NCI-H2107 treated with DMSO at 0.1 percent for 48 hours (cell line): Measurements from ENCODE around the gene CPNE9.

Experiments
- DNase-seq: peaks from one replicate; lab custom pipeline; 2025; ENCODE audit not compliant: unreplicated experiment; lab: John Stamatoyannopoulos, UW

Gene CPNE9

DNA sequence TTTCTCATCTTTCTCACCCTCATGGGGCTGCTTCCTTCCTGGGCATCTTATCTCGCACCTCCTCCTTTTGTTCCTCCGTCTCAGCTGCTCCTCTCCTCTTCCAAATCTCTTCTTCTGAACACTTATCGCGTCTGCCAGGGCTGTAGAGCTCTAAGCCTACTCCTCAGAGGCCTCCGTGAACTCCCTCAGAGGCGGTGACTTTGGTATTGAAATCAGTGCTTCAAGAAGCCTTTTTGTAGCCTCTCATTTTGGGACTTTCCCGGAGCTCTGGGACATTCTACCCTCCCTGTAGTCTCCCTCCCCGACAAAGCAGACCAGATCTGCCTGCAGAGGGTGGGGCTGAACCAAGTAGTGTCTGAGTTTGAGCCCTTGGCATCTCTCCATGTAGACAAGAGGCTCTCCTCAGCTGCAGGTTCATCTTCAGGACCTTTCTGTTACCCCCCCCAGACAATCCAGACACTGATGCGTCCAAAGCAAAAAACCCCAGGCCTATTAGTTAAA, 17.5 kb upstream of the CPNE9 start:
- no peak for DNase-seq

DNA sequence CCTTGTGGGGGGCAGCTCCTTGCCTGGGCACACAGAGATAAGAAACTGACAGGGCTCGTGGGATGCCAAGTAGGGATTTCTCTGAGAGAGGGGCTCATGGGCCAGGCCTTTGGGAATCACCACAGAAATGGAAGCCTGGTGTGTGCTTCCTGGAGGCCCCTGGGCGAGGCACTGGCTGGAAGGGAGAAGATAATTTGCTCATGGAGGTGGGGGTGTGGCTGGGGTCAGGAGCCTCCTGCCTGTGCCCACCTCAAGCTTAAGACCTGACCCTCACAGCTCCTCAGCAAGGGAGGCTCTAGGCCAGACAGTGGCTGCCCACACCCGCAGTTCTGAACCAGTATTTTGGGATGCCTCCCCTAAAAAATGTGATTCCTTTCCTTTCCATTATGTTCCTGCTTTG, 16.9 kb upstream of the CPNE9 start:
- no peak for DNase-seq

DNA sequence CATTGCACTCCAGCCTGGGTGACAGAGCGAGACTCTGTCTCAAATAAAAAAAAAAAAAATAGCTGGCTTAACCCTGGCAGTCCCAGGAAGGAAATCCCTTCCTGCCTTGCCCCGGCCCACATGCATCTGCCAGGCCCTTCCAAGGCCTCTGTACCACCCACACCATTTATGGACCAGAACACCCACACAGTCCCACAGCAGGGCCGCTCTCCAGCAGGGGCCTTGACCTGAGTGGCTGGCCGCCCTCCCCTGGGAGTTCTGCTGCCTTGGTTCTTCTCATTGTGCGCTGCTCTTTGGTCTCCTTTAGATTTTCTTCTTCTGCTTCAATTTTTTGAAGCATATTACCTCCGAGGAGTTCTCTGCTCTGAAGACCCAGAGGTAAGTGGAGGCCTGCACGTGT, 16.1 kb upstream of the CPNE9 start:
- DNase-seq: no peak

DNA sequence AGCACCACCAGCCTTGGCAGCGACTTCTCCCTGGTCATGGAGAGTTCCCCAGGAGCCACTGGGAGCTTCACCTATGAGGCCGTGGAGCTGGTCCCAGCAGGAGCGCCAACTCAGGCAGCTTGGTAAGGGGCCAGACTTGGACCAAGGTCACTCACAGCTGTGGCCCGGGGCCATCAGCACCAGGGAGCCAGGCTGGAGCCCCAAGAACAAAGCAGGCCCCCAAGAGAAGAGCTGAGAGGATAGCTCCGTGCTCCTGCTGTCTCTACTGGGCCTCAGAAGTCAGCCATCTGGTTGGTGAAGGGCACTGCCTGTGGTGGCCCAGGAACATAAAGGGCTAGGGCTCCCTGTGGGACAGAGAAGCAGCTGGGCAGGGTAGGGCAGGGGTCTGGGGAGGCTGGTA, 14.7 kb upstream of the CPNE9 start:
- DNase-seq: no peak

DNA sequence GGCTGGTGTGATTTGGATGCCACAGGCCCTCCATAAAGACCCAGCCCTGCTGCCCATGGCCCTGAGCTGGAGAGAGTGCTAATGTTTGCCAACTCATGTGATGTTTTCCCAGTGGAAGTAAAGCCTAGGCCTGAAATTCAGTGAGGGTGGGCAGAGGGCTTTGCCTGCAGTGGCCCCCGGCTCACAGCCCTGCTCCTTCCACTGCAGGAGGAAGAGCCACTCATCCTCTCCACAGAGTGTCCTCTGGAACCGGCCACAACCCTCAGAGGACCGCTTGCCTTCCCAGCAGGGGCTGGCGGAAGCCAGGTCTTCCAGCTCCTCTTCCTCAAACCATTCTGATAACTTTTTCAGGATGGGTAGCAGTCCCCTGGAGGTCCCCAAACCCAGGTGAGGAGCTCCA, 13.9 kb upstream of the CPNE9 start:
- no peak for DNase-seq

DNA sequence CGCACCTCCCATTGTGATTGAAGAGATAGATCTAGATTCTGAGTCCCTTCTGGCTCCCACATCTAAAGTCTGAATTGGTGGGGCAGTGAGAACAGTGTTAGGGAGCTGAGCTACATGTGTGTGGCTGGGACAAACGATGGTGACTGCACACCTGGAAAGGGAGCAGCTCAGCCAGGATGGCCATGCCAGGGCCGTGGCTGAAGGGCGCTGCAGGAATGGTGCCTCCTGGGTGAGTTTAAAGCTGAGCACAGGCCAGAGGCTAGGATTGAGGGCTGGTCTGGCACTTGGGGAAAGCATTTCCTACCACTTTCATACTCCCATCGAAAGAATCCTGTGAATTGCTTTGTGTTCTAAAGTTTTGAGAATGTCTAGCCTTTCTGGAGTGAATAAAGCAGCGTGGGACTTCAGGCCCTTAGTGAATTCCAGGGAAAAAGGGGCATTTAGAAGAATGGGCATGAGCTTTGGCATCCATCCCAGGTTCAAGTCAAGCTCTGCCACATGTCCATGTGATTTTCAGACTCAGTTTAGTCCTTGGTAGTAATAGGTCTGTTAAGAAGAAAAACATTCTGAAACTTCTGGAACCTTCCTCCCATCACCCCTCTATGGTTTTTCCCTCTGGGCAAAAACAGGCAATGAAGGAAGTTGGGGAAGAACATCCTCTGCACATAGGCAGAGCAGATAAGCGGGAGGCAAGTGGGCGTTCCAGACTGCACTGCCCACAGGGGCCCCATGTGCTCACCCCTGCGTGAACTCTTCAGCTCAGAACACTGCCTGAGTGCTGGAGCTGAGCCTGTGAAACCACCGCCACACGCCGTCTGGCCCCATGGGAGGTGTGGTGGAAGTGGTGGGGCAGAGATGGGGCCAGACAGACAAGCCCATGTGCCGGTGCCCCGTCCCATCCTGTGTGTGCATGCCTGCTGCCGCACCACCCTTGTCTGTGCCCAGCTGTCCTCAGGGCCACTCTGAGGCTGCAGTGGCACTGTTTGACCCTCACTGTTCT, 12.9 kb upstream of the CPNE9 start:
- no peak for DNase-seq

DNA sequence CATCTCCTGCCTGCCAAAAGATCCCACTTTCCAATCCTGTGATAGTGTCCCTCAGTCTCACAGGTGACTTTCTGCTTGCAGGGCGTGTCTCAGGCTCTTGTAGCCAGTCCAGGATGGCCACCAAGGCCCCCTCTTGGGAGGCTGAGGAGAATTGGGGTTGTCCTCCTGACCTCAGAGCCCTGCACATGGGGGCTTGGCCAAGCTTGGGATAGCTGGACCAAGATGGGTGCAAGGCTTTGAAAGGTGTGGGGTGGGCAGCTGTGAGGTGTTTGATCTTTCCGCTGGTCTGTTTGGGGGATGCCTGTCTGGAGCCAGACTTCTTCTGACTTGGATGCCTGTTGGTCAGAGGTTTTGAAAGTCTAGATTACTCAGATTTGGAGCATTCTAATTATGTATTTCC, 12.0 kb upstream of the CPNE9 start:
- DNase-seq: no peak

DNA sequence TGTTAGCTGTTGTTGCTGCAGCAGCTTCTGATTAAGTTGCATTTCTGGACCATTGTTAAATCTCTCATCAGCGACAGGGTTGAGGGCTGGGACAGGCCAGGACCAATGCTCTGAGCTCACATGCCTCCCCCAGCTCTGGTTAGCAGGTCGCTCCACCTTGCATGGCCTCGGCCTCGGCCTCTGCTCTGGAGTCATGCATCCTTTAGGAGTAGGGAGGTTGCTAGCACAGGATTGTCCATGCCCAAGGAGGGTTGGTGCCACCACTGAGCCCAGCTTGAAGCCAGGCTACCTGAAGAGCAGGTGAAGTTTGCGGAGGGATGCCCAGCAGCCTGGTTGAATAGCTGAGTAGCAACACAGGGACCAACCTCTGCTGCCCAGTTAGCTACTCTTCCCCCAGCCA, 11.2 kb upstream of the CPNE9 start:
- no peak for DNase-seq

DNA sequence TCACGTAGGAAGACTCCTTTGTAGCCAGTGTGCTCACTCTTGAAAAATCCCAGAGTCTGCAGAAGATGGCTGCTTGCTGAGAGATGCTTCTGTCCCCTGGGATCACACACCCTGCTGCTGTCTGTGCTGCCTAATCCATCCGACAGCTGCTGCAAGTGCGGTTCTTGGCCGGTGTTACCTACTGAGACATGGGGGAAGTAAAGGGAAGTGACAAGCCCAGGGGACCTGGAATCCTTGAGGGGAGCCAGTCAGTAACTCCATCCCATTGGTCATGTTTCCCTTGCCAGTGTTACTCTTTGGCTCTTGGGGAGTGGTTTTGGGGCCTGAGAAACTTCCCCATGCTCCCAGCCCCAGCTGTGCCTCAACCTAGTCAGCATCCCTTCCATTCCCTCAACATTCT, 8.3 kb upstream of the CPNE9 start:
- no peak for DNase-seq

DNA sequence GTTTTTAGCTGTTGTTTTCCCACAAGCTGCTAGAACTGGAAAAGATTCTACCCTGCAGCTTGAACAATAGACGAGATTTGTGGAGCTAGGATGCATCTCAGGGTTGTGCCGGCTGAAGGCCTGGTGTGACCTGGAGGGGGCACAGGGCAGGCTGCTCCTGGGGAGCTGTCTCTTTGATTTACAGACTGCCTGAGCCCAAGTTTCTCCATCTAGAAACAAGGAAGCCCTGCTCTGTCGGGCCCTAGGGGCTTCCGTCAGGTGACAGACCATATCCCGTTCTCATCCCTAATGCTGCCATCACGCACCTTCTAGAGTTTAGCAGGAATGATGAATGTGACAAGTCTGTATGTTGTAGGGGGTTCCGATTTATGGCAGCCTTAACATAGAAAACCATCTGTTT, 7.9 kb upstream of the CPNE9 start:
- DNase-seq: no peak

GRCh38 chr3:9696480-9697220, 7.0 kb upstream of the CPNE9 start:
- DNase-seq: no peak

DNA sequence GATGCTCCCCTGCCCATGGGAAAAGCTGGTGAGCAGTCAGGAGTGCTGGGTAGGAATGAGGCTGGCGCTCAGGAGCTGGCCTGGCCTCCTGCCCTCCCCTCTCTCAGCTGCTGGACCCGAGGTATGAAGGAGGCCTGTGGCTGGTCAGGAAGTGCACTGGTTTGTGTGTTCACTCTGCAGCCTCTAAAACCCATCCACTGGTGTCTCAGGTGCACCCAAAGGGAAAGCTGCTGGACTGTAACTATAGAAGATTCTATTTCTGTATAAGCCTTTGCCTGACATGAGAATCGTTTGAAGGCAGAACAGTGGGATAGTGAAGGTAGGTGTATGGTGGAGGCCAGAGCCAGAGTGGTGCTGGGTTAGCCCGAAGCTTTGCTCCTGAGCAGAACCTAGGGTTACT, 5.7 kb upstream of the CPNE9 start:
- DNase-seq: no peak

DNA sequence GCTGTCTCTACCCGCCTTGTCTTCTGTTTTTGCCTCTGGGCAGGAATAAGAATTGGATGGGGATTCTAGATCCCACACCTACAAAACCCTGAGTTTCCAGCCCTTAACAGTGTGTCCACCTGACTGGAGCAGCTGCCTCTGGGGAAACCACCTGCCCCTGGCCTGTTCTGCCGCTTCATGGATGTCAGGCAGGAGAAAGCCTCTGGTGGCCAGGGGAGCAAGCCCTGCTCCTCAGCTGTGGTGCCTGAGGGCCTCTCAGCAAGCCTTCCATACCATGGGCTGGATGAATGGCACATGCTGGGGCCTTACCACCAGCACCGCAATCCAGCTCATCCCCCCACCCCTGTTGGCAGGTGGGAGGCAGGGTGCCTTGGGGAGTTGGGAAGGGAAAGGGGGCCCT, 5.3 kb upstream of the CPNE9 start:
- no peak for DNase-seq

- no peak for DNase-seq
These were observed 3.1 kb upstream of the CPNE9 start for GRCh38 chr3:9700536-9700935.

DNA sequence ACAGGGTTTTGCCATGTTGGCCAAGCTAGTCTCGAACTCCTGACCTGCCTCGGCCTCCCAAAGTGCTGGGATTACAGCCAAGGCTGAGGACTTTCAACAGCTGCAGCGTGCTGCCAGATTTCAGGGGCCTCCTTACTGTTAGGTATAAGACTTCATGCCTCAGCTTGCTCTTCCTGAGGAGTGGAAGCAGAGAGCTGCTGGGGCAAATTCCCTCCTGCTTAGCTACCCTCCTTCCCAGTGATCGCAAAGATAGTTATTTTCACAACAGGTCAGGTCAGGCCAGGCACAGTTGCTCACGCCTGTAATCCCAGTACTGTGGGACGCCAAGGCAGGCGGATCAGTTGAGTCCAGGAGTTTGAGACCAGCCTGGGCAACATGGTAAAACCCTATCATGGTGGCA, 2.6 kb upstream of the CPNE9 start:
- no peak for DNase-seq

GRCh38 chr3:9701711-9702110, 1.9 kb upstream of the CPNE9 start:
- no peak for DNase-seq

- no peak for DNase-seq
These were observed 393 bp upstream of the CPNE9 start for GRCh38 chr3:9703240-9703639.

GRCh38 chr3:9704347-9705322, 1.0 kb downstream of the CPNE9 start:
- no peak for DNase-seq

- DNase-seq: no peak
These were observed 6.6 kb downstream of the CPNE9 start for GRCh38 chr3:9710174-9710739.

DNA sequence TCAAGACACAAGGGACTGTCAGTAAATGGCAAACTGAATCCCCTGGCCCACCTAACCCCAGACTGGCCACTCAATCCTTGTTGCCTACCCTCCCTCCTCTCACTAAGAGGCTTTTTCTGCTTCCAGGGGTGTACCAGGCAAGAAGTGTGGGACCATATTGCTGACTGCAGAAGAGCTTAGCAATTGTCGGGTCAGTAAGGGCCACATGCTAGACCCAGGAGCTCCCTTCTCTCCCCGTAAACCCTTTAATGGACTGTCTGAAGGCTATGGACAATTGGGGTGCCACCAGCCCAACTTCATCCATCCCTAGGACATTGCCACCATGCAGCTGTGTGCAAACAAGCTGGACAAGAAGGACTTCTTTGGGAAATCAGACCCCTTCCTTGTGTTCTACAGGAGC, 8.8 kb downstream of the CPNE9 start:
- no peak for DNase-seq

GRCh38 chr3:9713142-9713541, 9.5 kb downstream of the CPNE9 start:
- DNase-seq: no peak
